Pons (tissue), 1 donor: ENCODE results near the gene KCTD18.

ENCODE experiments used
- DNase-seq: peaks from one replicate; pipeline ENCODE4 v3.0.0-alpha.2; 2016; ENCODE audit warnings: low spot score

KCTD18 gene

DNA sequence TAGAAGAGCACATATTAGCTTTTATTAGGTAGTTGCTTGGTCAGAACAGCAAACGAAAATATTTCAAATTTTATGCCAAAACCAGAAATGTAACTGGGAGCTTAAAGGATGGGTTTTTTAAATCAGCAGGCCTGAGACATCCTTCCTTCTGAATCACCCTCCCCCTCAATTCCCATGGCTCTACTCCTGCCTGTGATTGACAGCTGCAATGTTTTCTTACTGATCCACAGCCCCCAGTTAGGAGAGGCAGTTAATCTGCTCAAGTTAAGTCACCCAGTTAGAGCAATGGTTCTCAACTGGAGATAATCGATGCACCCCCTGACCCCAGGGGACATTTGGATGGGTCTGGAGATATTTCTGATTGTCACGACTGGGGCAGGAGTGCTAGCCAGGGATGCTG is 24.9 kb downstream of the KCTD18 start:
- DNase-seq: no peak

DNA sequence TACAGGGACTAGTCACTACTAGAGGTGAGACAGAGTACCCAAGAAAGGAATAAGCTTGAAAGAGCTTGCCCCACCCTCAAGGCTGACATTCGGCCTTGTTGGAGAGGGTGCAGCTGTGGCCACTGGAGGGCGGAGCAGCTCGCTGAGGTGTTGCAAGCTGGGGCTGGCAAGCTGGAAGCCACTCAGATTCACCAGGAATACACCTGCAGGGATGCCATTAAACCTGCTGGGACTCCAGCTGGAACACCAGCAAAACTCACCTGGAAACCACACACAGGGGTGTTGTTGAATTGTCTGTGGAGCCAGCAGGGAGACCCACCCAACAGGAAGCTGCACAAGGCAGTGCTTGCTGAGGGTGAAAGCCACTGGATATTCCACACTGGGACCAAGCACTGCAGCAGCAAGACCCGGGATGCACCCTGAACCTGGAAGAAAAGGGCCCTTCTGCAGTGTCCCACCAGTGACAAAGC is 26.1 kb downstream of the KCTD18 start:
- DNase-seq: no peak

DNA sequence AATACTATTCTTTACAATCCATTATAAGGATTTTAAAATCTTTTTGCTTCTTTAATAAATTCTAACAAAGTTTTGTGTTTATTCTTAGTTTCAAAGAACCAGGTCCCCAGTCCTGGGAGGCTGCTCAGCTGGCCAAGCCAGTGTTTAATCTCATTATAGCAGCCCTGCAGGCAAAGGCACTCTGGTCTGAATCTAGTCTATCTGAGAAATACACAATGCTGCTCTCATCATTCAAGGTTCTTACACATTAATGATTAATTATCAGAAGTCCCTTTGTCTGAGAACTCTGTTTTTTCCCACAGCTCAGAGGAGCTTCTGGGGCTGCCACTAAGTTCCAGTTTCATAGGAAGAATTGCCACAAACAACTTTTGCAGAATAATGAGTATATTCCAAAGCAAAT is 27.7 kb downstream of the KCTD18 start:
- no peak for DNase-seq

DNA sequence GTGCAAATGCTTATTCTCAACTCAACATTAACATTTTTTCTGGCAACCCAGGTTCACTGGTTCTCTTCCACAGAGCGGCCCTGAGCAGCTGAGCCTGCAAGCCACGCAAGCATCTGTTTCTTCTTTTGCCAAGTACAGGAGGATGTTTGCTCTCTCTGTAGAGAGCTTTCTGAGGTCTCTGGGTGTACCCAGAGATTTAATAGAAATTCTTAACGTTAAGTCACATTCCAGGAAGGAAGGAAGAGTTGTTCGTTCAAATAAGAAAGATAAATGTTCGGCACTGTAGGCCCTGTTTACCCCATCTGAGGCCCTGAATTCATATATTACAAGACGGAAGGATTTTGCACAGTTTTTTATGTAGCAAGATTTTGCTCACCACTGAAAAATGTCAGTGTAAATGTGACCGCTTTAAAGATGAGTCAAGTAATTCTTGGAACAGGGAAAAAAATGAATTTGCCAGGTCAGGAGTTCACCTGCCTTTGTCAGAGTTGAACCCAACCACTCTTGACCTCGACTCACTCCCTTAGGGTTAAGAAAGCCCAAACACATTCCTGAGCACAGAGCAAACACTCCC is 30.1 kb downstream of the KCTD18 start:
- DNase-seq: no peak

DNA sequence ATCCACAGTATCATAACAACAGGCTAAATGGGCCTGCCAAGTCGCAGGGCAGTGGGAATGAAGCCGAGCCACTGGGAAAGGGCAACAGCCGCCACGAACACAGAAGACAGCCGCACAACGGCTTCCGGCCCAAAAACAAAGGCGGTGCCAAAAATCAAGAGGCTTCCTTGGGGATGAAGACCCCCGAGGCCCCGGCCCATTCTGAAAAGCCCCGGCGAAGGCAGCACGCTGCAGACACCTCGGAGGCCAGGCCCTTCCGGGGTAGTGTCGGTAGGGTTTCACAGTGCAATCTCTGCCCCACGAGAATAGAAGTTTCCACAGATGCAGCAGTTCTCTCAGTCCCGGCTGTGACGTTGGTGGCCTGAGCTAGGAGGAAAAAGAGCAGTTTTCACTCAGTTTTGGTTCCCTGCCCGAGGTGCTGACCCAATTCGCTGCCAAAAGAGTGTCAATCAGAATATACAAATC is 32.2 kb downstream of the KCTD18 start:
- DNase-seq: peak; percentile 79

DNA sequence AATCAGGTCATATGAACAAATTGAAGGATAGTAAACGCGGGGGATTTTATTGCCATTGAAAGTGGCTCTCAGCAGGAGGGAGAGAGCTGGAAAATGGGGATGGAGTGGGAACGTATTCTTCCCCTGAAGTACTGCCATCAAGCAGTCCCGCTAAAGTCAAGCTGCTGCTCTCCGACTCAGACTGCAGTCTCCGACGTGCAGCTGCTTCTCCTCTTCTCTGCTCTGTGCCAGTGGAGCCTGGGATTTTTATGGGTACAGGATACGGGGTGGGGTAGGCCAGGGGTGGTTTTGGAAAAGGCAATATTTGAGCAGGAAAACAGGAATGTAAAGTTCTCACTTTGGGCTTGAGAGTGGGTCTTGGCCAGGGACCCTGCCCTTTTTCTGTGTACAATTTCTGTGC is 33.0 kb downstream of the KCTD18 start:
- no peak for DNase-seq

DNA sequence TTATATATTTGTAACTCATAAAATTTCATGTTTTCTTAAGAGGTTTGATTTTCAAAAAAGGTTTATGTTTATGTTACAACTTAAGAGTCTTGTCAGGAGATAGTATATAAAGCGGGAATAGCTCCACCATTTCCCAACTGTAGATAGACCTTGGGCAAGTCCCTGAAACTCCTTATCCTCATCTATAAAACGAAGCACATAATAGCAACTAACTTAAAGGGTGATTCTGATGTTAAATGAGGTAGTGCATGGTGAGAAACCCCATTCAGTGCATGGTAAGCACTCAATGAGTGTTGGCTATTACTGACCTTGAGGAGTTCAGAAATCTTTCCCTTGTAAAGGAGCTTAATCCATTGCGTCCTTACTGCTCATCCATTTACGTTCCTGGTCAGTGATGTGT is 34.1 kb downstream of the KCTD18 start:
- DNase-seq: no peak

DNA sequence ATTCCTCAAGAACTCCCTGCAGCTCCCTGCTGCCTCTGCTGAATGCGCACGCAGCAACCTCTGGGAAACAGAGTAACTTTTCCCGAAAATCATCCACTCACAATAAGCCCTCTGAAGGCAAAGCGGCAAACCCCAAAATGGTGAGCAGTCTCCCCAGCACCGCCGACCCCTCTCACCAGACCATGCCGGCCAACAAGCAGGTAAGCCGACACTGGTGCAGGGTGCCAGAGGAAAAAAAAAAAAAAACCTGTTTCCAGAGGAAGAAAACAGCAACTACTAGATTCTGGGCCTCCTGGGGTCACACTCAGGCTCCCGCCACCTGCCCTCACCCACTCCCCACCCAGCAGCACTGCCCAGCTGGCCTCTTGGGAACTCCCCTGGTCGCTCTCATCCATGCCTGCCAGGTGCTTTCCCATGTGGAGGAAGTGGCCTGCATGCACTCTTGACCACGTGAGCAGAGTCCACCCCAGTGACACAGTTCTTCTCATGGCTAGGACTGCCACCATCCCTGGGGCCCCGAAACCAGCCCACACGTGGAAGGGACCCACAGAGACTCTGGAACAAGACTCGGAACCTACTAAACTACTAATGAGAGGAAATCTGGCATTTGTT is 36.9 kb downstream of the KCTD18 start:
- no peak for DNase-seq

DNA sequence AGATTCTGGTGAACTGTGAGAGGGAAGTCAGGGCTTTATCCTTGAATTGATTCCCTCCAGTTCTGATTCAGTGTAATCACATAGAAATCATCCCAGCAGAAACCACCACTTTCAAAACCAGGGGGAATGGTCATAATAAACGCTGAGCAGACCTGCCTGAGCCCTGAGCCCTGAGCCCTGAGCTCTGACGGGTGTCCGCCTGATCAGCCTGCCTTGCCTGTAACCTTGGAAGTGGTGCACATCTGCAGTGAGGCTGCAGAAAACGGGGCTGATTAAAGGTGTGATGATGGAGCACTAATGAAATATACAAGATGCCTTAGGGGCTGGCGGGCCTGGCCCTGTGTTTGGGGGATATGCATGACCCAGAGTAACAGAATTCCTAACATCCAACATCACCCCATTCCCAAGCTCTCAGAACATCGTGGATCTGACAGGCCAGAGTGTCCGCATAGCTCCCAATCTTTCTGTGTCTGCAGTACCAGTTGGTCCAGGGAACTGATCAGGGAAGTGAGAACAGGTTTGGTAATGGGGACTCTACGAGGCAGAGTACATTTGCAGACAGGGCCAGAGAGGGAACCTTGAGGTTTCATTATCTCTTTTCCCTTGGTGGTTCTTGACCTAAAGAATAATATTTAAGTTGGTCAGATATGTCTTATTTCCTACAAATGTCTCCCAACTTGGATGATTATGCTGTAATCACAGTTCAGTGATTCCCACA is 37.8 kb downstream of the KCTD18 start:
- DNase-seq: no peak

DNA sequence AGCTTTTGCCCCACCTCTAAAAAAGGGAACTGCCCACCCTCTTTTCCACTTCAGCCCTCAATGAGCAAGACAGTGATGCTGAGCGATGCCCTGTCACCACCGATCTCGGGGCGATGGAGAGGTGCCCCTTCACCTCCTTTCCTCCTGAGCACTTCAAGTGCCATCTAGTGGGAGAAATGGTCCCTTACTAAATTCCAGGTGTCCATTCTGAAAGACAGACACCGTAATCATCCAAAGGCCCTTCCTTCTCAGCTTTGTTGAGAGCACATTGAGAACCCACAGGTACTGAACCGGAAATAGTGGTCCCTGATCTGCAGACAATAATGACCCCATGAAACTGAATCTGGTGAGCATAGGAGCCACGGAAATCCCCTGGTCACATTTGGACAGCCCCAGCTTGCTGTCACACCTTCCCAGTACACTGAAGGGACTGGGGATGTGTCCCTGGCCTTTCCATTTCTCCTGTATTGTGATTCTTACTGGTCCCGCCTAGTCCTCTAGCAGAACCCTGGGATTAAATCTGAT is 38.5 kb downstream of the KCTD18 start:
- peak; percentile 89 for DNase-seq

DNA sequence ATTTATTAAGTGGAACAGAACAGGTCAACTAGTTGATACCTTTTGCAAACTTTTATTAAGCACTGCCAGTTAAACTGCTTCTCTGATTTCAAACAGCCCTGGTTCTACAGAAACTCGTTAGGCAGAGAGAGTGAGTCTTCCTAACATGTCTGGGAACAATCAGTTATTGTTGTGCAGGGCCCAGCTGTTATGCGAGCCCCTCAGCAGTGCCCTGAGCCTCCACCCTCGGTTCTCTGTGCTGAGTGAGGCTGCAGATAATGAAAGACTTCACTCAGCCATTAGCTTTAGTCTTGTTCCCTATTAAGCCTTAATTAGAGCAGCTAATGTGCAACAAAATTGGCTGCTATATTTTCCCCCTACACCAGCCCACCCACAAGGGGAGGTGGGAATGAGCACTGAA is 39.6 kb downstream of the KCTD18 start:
- DNase-seq: peak; percentile 94

DNA sequence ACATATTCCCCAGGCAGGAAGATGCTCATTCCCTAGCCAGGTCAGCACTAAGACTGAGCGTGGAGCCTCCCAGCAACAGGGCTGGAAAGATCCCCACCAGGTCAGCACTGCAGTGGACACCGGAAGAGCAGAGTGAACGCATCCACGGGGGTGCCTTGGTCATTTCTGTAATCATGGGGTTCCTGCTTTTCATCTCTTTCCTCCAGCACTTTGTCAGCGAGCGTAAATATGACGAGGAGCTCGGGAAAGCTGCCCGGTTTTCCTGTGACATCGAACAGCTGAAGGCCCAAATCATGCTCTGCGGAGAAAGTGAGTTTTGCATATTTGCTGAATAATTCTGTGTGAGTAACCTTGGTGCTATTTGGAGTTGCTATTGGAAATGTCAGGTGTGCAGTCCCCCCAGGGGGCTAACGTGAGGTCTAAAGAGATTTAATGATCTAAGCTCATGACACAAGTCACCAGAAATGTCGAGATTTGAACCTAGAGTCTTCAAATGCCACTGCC is 40.1 kb downstream of the KCTD18 start:
- DNase-seq: peak; percentile 74

DNA sequence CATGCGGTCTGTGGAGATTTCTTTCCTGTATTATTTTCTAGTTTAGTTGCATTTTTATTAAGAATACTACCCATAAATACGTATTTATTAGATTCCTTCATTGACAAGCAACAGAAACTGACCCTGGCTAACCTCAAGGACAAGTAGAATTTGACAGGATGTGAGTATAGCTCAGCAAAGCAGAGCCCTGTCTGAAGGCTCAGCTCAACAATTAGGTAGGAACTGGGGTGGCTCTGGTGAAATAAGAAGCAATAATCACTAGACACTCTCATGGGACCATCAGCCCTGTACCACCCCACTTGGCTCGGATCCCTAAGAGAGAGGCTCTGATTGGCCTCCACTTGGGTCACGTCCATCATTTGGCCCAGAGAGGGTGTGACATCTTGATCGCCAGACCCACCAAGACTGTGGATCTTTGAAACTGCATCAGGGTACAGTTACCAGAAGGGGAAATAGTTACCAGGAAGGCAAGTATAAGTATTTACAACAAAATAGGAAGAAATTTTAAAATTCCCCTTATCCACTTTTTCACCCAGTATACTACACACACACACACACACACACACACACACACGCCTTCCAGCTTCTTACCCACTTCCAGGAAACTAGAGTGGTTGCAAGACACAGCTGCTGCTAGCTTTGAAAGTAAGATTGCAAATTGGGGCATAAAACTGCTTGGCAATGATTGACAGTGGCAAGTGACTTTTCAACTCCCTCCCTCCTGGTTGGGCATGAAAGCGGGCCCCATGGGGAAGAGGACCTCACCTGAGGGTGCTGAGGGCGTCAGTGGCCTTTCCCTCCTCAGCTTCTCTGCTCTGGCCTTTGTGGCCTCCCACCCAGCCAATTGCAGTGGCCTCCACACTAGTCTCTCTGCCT is 41.8 kb downstream of the KCTD18 start:
- no peak for DNase-seq

DNA sequence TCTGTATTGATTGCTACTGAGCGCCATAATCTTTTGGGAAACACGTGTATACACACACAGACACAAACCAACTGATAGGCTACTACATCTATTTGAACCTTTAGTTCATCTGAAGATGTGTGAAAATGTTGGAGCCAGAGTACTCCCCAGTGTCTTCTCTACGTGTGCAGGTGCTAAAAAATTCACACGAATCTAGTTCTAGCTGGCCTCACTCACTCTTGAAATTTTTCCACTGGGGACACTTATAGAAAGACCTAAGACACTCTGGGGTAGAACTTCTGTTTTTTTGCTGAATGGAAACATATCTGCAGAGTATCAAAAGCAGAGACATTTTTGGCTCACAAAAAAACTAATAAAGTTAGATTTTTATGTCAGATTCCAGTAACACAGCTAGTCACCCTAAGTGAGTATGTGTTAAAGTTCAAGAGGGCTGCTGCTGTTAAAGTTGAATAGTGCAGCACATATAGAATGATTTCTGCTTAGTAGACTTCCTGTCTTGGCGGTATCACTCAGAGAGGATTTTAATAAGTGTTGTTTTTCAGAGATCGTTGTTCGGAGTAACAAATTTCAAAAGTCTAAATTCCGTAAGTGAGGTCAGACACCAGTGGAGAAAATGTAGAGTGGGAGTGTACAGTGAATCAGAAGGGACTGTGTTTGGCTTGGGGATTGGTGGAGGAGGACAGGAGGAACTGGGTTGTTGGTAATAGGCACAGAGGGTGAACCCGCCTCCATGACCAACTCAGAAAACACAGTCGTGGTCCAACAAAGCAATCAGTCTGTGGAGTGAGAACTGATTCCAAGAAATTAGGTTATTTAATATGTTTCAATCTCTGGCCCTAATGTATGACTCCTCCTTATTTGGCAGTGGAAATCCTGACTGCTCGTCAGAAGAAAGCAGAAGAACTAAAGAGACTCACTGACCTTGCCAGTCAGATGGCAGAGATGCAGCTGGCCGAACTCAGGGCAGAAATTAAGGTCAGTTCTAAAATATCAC is 43.1 kb downstream of the KCTD18 start:
- no peak for DNase-seq

DNA sequence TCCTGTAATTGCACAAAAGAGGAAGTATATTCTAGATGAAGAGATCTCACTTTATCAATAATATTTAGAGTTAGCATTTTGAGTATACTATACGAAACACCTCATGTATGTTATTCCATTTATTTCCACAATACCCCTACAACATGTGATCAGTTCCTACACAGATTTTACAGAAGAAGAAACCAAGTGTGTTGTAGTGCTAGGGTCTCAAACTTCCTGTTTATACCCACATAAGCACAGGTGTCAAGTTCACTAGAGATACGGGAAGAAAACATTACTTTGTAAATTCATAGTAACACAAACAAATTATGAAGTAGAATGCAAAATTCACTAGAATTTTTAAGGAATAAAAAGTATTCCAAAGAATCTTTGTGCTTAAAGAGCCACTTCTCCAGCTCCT is 46.4 kb downstream of the KCTD18 start:
- DNase-seq: no peak

DNA sequence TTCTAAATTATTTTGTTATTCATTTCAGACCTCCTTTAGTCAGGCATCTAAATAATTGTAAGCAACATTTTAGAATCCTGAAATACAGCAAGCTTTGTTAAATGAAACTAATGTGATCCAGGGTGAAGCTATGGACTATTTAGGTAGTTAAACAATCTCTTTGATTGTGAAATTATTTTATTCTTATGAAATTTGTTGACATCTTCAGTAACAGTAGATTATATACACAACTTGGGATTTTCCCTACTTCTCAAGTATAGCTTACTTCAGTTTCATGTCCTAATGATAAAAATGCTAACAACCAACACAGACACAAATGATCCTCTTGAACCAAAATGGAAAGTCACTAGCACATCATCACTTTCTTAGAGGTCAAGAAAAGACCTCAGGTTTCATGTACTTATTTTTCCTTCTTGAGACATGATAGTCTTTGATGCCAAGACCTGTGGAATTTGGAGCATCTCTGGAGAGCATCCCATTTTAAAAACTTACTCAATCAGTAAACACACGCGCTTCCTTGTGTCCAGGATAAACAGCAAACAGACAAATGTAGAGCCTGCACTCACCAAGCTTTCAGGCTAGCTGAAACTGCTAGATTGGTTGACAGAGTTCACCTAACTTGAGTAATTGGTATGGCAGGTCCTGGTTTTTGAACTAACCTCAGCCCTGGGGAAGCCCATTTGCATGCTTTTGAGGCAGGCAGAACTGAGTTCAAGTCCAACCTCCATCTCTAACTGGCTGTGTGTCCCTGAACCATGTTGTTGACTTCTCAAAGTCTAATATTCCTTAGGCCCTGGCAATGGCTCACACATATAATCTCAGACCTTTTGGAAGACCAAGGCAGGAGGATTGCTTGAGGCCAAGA is 47.8 kb downstream of the KCTD18 start:
- no peak for DNase-seq

DNA sequence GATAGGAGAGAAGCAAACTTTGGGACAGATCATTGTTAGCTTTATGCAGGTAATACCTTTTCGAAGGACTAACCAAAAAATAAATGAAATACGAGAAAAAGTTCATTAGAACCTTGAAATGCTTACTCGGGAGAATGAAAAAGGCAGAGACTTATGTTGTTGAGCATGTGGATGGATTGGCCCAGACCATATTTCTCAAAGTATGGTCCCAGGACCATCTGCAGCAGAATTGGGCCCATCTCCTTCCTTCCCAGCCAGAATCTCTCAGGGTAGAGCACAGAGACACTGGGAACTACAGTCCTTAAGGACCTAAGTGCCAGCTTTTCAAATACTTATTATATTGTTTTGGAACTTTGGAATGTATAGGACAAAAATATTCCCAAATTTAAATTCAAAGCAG is 50.8 kb downstream of the KCTD18 start:
- no peak for DNase-seq

DNA sequence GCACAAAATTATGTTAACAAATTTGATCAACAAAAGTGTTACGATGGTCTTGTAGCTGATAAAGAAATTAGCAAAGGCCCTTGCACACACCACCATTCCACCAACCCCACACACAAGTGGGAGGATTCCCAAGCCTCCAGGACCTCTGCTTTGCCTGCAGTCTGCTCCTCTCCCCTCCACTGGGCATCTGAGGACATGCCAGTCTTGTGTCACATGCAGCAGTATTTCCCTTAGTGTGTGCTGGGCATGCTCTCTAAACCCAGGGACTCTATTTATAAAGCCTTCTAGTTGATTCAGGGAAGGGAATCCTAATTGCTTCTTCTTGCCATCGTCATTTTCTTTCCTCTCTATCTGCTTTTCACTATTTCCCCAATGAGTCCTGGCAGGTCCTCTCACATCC is 53.3 kb downstream of the KCTD18 start:
- DNase-seq: peak; percentile 66

DNA sequence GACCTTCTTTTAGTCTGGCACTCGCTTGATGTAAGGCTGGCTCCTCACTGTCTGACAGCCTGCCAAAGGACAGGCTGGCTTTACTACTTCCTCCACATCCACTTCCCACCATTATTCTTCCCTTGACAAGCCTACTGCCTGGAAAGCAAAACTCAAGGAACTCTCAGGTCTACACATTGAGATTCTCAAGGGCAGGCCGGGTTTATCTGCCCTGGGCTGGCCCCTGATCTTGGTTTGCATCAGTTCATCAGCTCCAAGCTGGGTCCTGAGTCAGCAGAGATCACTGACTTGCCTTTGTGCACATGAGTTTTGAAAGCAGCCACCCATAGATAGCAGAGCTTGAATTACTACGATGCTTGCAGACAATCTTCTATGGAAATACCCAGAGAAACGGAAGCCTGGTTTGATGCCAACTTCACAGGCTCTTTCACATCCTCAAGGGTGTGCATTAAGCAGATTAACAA is 53.9 kb downstream of the KCTD18 start:
- peak; percentile 61 for DNase-seq
